Activated CD4-positive, alpha-beta T cell treated with anti-CD3 and anti-CD28 coated beads, Interleukin-2, amount 10 ng/mL, durations not matched to agents 7 days and 5 days (primary cell): ENCODE data around the gene FUT1. TPM values are rescaled to one million over a fixed set of nuclear protein-coding genes. Genes with fewer than 3 reads are reported as not detected.

Source experiments
- CTCF ChIA-PET: fragments of 350-600 bp; sonication (Branson Sonifier 250); formaldehyde crosslinking; loops from one replicate; lab custom pipeline; 2021; ENCODE audit warnings: antibody characterized with exemption; lab: Charles Lee
- POLR2A ChIA-PET: fragments of 350-600 bp; sonication (Branson Sonifier 250); formaldehyde crosslinking; loops from one replicate; lab custom pipeline; 2021; ENCODE audit warnings: antibody characterized with exemption; lab: Charles Lee
- DNase-seq: peaks from one replicate; pipeline ENCODE4 v3.0.0-alpha.2; 2020
- H3K27ac Mint-ChIP-seq: one replicate; pipeline ENCODE4 v1.8.0; 2021; ENCODE audit warnings: mild to moderate bottlenecking, moderate library complexity, mixed read lengths
- H3K27me3 Mint-ChIP-seq: one replicate; pipeline ENCODE4 v1.8.0; 2021; ENCODE audit warnings: mixed read lengths
- H3K36me3 Mint-ChIP-seq: one replicate; pipeline ENCODE4 v1.8.0; 2021; ENCODE audit warnings: low read depth, mixed read lengths
- H3K4me1 Mint-ChIP-seq: one replicate; pipeline ENCODE4 v1.8.0; 2021; ENCODE audit warnings: mixed read lengths
- H3K4me3 Mint-ChIP-seq: one replicate; pipeline ENCODE4 v1.8.0; 2021; ENCODE audit warnings: mild to moderate bottlenecking, moderate library complexity, mixed read lengths
- H3K9me3 Mint-ChIP-seq: one replicate; pipeline ENCODE4 v1.8.0; 2021; ENCODE audit warnings: mixed read lengths
- total RNA-seq, 2 experiments: library from RNA; stranded (reverse); gene quantifications; one replicate each; pipeline ENCODE4 v1.2.3, GENCODE V29; 2021

Gene FUT1
- total RNA-seq, 2 experiments from 2014 or later = 0.10 to 0.23 TPM

DNA sequence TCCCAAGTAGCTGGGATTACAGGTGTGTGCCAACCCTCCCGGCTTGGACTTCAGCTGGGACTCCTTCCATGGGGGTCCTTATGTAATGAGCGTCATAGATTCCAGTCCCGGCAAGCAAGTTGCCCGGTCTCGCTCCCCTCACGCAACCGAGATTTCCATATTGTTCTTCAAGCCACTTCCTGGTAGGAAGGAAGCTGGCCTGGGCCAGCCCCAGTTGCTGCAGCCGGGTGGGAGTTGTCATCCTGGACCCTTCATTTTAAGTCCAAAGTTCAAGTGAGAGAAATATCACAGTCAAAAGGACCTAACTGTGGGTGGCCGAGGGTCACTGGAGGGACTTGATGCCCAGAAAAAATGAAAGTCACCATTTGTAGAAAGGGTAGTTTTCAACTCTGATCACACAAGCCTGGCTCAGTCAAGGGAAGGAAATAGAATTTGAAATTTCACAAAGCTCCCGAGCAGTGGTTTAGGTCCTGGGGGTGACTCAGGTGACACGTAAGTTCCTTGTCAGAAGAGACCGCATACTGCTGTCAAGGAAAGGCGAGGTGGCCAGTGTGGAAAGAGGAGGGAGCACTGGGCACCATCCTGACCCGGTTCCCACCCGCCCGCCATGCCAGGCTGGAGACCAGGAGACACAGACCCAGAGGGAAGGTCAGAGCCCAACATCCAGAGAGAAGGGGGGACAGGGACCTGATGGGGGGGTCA is 8.2 kb upstream of the FUT1 start:
- DNase-seq = no peak
- H3K9me3 Mint-ChIP-seq = no peaks in the 10 kb centered on the region
- ChIA-PET POLR2A (no interaction called here), CTCF (interaction anchor here (0.6 to 1.4 kb wide), 7 partner anchors 9 to 70 kb away, joined by 3 to 6 read pairs (median 3); partner anchors contain the start of gene FUT1)
- H3K36me3 Mint-ChIP-seq = no peaks in the 10 kb centered on the region
- peaks cover 10% of the 10 kb centered on the region for H3K27me3 Mint-ChIP-seq
- no peak overlapping the region for H3K4me3 Mint-ChIP-seq
- peaks cover 9% of the 10 kb centered on the region for H3K4me1 Mint-ChIP-seq
- H3K27ac Mint-ChIP-seq = peak overlapping the region; percentile 62

DNA sequence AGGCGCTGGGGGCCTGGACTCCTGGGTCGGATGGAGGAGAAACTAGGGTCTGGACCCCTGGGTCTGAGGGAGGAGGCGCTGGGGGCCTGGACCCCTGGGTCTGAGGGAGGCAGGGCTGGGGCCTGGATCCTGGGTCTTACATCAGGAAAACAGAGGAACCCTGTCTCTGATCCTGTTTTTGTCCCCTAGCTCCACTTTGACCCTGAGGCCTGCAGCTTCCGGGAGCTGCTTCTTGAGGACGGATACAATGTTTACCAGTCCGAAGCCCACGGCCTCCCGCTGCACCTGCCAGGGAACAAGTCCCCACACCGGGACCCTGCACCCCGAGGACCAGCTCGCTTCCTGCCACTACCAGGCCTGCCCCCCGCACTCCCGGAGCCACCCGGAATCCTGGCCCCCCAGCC is 5.3 kb upstream of the FUT1 start:
- peaks cover 27% of the 10 kb centered on the region for H3K27me3 Mint-ChIP-seq
- H3K9me3 Mint-ChIP-seq = no peaks in the 10 kb centered on the region
- H3K4me1 Mint-ChIP-seq = peaks cover 22% of the 10 kb centered on the region
- POLR2A ChIA-PET = no interaction called here
- no peaks in the 10 kb centered on the region for H3K36me3 Mint-ChIP-seq
- CTCF ChIA-PET = interaction anchor here (0.8 kb wide), 1 partner anchor 9 kb away, joined by 3 read pairs; no protein-coding TSS in a partner anchor
- no peak overlapping the region for H3K4me3 Mint-ChIP-seq
- no peak overlapping the region for H3K27ac Mint-ChIP-seq
- no peak for DNase-seq

DNA sequence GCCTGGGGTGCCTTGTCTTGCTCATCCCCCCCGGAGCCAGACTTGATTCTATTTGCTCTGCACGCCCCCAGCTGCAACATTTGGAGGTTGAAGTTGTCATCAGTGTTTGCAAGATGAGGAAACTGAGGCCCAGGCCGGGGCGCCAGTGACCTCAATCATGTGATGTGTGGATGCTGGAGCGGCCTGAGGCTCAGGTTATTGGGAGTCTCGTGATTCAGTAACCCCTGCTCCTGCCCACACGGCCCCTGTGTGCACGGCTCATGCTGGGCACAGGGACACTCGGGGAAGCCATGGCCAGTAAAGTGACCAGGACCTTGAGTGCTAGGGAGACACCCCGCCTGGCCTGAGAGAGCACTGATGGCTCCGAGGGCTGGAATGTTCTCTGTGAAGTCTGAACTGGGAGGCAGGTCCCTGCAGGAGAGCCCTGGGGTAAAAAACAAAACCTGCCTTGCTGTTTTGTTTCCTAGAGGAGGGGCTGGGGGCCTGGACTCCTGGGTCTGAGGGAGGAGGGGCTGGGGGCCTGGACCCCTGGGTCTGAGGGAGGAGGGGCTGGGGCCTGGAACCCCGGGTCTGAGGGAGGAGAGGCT is 4.7 kb upstream of the FUT1 start:
- Mint-ChIP-seq H3K4me1 (peaks cover 23% of the 10 kb centered on the region), H3K27me3 (peaks cover 25% of the 10 kb centered on the region), H3K4me3 (no peak overlapping the region), H3K9me3 (no peaks in the 10 kb centered on the region), H3K36me3 (no peaks in the 10 kb centered on the region), H3K27ac (no peak overlapping the region)
- DNase-seq = no peak
- ChIA-PET CTCF (no interaction called here), POLR2A (no interaction called here)

DNA sequence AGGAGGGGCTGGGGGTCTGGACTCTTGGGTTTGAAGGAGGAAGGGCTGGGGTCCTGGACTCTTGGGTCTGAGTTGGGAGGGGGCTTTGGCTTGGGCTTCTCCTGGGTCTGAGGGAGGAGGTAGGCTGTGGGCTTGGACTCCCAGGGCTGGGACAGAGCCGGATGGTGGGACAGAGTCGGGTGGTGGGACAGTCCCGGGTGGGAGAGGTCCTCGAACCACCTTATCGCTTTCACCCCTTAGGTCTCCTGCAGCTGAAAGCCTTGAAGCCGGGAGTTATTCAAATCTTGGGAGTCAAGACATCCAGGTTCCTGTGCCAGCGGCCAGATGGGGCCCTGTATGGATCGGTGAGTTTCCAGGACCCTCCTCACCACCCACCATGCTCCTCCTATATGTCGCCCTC is 4.2 kb upstream of the FUT1 start:
- ChIA-PET POLR2A (no interaction called here), CTCF (no interaction called here)
- no peak for DNase-seq
- H3K36me3 Mint-ChIP-seq = no peaks in the 10 kb centered on the region
- no peak overlapping the region for H3K27ac Mint-ChIP-seq
- H3K4me1 Mint-ChIP-seq = peaks cover 27% of the 10 kb centered on the region
- no peak overlapping the region for H3K4me3 Mint-ChIP-seq
- H3K9me3 Mint-ChIP-seq = no peaks in the 10 kb centered on the region
- H3K27me3 Mint-ChIP-seq = peaks cover 28% of the 10 kb centered on the region

DNA sequence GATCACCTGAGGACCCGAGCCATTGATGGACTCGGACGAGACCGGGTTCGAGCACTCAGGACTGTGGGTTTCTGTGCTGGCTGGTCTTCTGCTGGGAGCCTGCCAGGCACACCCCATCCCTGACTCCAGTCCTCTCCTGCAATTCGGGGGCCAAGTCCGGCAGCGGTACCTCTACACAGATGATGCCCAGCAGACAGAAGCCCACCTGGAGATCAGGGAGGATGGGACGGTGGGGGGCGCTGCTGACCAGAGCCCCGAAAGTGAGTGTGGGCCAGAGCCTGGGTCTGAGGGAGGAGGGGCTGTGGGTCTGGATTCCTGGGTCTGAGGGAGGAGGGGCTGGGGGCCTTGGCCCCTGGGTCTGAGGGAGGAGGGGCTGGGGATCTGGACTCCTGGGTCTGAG is 3.8 kb upstream of the FUT1 start:
- Mint-ChIP-seq H3K36me3 (no peaks in the 10 kb centered on the region), H3K9me3 (no peaks in the 10 kb centered on the region), H3K4me1 (peaks cover 29% of the 10 kb centered on the region), H3K27me3 (peaks cover 30% of the 10 kb centered on the region), H3K4me3 (no peak overlapping the region), H3K27ac (no peak overlapping the region)
- DNase-seq = no peak
- POLR2A ChIA-PET = no interaction called here
- CTCF ChIA-PET = interaction anchor here (1.0 kb wide), 1 partner anchor 86 kb away, joined by 5 read pairs; no protein-coding TSS in a partner anchor

DNA sequence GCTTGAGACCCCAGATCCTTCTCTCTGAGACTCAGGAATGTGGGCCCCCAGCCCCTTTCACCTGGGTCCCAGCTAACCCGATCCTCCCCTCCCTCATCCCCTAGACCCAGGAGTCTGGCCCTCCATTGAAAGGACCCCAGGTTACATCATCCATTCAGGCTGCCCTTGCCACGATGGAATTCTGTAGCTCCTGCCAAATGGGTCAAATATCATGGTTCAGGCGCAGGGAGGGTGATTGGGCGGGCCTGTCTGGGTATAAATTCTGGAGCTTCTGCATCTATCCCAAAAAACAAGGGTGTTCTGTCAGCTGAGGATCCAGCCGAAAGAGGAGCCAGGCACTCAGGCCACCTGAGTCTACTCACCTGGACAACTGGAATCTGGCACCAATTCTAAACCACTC is 3.3 kb upstream of the FUT1 start:
- H3K4me1 Mint-ChIP-seq = peaks cover 31% of the 10 kb centered on the region
- ChIA-PET POLR2A (interaction anchor here (0.6 kb wide), 1 partner anchor 13 kb away, joined by 3 read pairs; no protein-coding TSS in a partner anchor), CTCF (interaction anchor here (1.0 kb wide), 1 partner anchor 87 kb away, joined by 5 read pairs; no protein-coding TSS in a partner anchor)
- peaks cover 31% of the 10 kb centered on the region for H3K27me3 Mint-ChIP-seq
- DNase-seq = no peak
- no peaks in the 10 kb centered on the region for H3K36me3 Mint-ChIP-seq
- no peaks in the 10 kb centered on the region for H3K9me3 Mint-ChIP-seq
- no peak overlapping the region for H3K27ac Mint-ChIP-seq
- H3K4me3 Mint-ChIP-seq = no peak overlapping the region

DNA sequence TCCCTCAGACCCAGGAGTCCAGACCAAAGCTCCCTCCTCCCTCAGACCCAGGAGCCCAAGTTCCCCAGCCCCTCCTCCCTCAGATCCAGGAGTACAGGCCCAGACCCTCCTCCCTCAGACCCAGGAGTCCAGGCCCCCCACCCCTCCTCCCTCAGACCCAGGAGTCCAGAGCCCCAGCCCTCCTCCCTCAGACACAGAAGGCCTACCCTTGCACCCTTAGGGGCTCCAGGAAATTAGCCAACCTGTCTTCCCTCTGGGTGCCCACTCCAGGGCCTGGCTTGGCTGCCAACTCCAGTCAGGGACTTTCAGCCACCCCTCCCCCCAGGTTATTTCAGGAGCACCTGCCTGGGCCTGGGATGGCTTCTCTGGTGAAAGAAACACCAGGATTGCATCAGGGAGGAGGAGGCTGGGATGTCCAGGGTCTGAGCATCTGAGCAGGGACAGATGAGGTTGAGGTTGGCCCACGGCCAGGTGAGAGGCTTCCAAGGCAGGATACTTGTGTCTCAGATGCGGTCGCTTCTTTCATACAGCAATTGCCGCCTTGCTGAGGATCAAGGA is 2.7 kb upstream of the FUT1 start, which contains the start of gene FGF21:
FGF21 (plus strand) TSS at position 441 of the 558 bp plus-strand sequence. CDS start 713 bp downstream, outside the sequence.
- ChIA-PET CTCF (interaction anchor here (1.0 kb wide), 1 partner anchor 87 kb away, joined by 5 read pairs; no protein-coding TSS in a partner anchor), POLR2A (interaction anchor here (0.6 kb wide), 1 partner anchor 14 kb away, joined by 3 read pairs; no protein-coding TSS in a partner anchor)
- Mint-ChIP-seq H3K36me3 (no peaks in the 10 kb centered on the region), H3K4me3 (no peak within 1 kb of the TSS), H3K9me3 (no peaks in the 10 kb centered on the region), H3K27me3 (peaks cover 26% of the 10 kb centered on the region), H3K27ac (no peak within 1 kb of the TSS), H3K4me1 (peaks cover 24% of the 10 kb centered on the region)
- DNase-seq = no peak

DNA sequence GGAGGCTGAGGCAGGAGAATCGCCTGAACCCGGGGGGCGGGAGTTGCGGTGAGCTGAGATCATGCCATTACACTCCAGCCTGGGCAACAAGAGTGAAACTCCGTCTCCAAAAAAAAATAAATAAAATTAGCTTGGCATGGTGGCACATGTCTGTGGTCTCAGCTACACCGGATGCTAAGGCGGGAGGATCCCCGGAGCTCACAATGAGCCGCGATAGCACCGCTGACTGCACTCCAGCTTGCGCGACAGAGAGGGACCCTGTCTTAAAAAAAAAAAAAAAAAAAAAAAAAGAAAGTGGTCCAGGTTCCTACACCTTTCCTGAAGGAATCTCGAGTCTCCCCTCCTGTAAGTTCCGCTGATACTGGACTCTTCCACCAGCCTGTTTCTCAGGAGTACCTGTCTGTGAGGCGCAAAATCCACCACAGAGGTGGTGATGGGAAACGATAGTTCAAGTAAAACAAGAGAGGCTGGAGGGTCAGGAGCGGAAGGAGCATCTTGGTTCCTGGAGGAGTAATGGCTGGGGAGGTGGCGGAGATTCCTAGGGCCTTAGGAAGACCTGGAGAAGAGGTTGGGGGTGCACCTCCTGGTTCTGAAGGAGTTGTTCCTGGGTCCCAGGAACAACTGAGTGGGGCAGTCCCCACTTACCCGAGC is 471 bp downstream of the FUT1 start:
- Mint-ChIP-seq H3K4me1 (peaks cover 26% of the 10 kb centered on the region), H3K36me3 (no peaks in the 10 kb centered on the region), H3K4me3 (peak overlapping the region; percentile 72), H3K9me3 (no peaks in the 10 kb centered on the region), H3K27me3 (peaks cover 28% of the 10 kb centered on the region), H3K27ac (peak overlapping the region; percentile 57)
- ChIA-PET CTCF (interaction anchor here (0.6 to 1.2 kb wide), 4 partner anchors 9 to 44 kb away, joined by 3 to 5 read pairs (median 3); no protein-coding TSS in a partner anchor), POLR2A (interaction anchor here (0.7 kb wide), 1 partner anchor 31 kb away, joined by 4 read pairs; no protein-coding TSS in a partner anchor)
- peak; percentile 30 for DNase-seq

DNA sequence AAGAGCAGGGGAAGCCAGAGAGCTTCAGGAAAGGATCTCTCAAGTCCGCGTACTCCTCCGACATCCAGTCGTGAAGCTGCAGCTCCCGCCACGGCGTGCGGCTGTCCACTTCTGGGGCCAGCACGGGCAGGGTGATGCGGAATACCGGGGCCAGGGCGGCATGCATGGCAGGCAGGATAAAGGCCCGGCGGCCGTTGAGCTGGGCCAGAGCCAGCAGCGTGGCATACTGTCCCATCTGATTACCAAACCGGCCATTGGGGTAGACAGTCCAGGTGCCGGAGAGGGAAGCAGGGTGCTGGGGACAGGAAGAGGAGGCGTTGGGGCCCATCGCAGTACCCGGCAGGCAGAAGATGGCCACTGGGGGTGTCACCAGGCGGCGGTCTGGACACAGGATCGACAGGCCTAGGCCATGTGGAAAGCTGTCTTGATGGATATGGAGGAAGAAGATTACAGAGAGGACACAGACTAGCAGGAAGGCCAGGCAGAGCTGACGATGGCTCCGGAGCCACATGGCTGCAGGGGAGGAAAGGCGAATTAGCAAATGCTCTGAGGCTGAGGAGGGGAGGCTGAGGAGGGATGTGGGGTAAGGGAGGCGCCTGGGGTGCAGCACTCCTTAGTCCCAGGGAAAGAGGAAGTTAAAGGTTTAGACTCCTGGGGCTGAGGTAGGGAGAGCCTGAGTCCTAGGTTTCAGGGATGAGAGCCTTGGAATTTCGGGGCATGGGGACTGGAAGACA is 1.5 kb downstream of the FUT1 start:
- ChIA-PET CTCF (interaction anchor here (1.2 kb wide), 1 partner anchor 12 kb away, joined by 5 read pairs; no protein-coding TSS in a partner anchor), POLR2A (no interaction called here)
- Mint-ChIP-seq H3K36me3 (no peaks in the 10 kb centered on the region), H3K27me3 (peaks cover 32% of the 10 kb centered on the region), H3K4me3 (peak overlapping the region; percentile 32), H3K4me1 (peaks cover 30% of the 10 kb centered on the region), H3K9me3 (no peaks in the 10 kb centered on the region), H3K27ac (no peak overlapping the region)
- DNase-seq = no peak

DNA sequence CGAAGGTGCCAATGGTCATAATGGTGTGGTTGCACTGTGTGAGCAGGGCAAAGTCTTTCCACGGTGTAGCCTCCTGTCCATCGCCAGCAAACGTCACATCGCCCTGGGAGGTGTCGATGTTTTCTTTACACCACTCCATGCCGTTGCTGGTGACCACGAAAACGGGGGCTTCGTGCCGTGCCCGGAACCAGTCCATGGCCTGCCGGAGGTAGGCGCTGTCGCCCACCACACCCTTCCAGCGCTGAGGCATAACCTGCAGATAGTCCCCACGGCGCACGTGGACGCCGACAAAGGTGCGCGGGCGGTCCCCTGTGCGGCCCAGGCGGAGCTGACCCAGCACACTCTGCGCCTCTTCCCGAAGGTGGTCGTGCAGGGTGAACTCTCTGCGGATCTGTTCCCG is 2.1 kb downstream of the FUT1 start:
- peaks cover 33% of the 10 kb centered on the region for H3K27me3 Mint-ChIP-seq
- no peak for DNase-seq
- ChIA-PET CTCF (no interaction called here), POLR2A (no interaction called here)
- no peaks in the 10 kb centered on the region for H3K9me3 Mint-ChIP-seq
- H3K4me1 Mint-ChIP-seq = peaks cover 35% of the 10 kb centered on the region
- no peaks in the 10 kb centered on the region for H3K36me3 Mint-ChIP-seq
- H3K27ac Mint-ChIP-seq = no peak overlapping the region
- no peak overlapping the region for H3K4me3 Mint-ChIP-seq

DNA sequence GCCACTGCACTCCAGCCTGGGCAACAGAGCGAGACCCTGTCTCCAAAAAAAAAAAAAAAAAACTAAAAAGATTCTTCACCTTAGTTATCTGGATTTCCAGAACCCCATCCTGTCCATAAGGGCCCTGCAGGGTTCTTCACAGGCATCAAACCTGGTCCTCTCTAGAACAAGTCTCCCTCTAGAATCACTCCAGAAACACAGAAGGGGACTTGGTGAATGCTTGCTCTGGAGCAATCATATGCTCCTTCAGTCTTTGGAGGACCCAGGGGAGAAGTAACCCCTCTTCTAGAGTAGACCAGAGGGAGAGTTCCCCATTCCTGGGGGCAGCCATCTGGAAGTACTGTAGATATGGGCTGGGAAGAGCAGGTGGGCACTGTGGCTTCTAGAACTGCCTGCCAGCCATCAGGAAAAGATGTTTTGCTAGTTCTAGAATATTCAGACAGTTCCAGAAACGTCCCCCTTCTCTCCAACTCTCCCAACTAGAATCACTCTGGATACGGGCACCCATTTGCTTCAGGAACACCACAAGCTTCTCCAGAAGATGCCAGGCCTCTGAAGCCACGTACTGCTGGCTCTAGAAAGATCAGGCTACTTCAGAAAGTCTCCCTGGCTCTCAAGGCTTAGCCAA is 2.8 kb downstream of the FUT1 start:
- Mint-ChIP-seq H3K27ac (no peak overlapping the region), H3K27me3 (peaks cover 30% of the 10 kb centered on the region), H3K36me3 (no peaks in the 10 kb centered on the region), H3K4me3 (no peak overlapping the region), H3K9me3 (no peaks in the 10 kb centered on the region), H3K4me1 (peaks cover 35% of the 10 kb centered on the region)
- ChIA-PET POLR2A (no interaction called here), CTCF (no interaction called here)
- DNase-seq = no peak
